Brain microvascular endothelial cell (primary cell): ENCODE results near the gene ERC2.

Experiments
- DNase-seq: peaks from one replicate; pipeline ENCODE4 v3.0.0-alpha.2; 2020
- H3K27ac ChIP-seq: fragments of 250-450 bp; sonication (Bioruptor Pico); 2 replicates; pipeline ENCODE4 v1.5.1; 2020; ENCODE audit warnings: mild to moderate bottlenecking, moderate library complexity
- H3K27me3 ChIP-seq: fragments of 250-450 bp; sonication (Bioruptor Pico); replicated peaks from 2 replicates; pipeline ENCODE4 v1.5.1; 2020; ENCODE audit warnings: mild to moderate bottlenecking
- H3K36me3 ChIP-seq: fragments of 250-450 bp; sonication (Bioruptor Pico); replicated peaks from 2 replicates; pipeline ENCODE4 v1.5.1; 2020; ENCODE audit warnings: mild to moderate bottlenecking
- H3K4me3 ChIP-seq: 2 replicates; pipeline ENCODE4 v1.5.1; 2011; ENCODE audit warnings: low read depth, mild to moderate bottlenecking, control low read depth, low read length, moderate library complexity
- CTCF ChIP-seq: IDR thresholded peaks from 2 replicates; pipeline ENCODE4 v1.5.1; 2011; ENCODE audit warnings: low read depth, mild to moderate bottlenecking, moderate library complexity, low read length, control low read depth, inconsistent platforms; ENCODE audit errors: missing control alignments
- in situ Hi-C: cut with HindIII; loops from 2 replicates; pipeline ENCODE4 v1.10.0; 2017; ENCODE audit warnings: low sequenced_read_pairs, low pct_ligation_motif_present

The ERC2 gene

GRCh38 chr3:55637906-55638638 lies 830.2 kb downstream of the ERC2 start:
- TF ChIP-seq CTCF, result no peak
- in situ Hi-C loops, result no loop called here
- Histone ChIP-seq H3K36me3 (no peaks in the 10 kb centered on the region), H3K4me3 (no peak overlapping the region), H3K27ac (no peak overlapping the region), H3K27me3 (no peaks in the 10 kb centered on the region)
- no peak for DNase-seq

GRCh38 chr3:55636300-55637195 lies 831.7 kb downstream of the ERC2 start:
- H3K36me3 ChIP-seq, result no peaks in the 10 kb centered on the region
- H3K4me3 ChIP-seq, result no peak overlapping the region
- no peak for DNase-seq
- H3K27me3 ChIP-seq, result no peaks in the 10 kb centered on the region
- H3K27ac ChIP-seq, result no peak overlapping the region
- in situ Hi-C loops, result no loop called here
- no peak for TF ChIP-seq CTCF

- H3K4me3 ChIP-seq, result no peak overlapping the region
- TF ChIP-seq CTCF, result no peak
- no peaks in the 10 kb centered on the region for H3K27me3 ChIP-seq
- no peaks in the 10 kb centered on the region for H3K36me3 ChIP-seq
- in situ Hi-C loops, result no loop called here
- no peak overlapping the region for H3K27ac ChIP-seq
- DNase-seq, result no peak
Measured at GRCh38 chr3:55634345-55634744, 833.9 kb downstream of the ERC2 start.

- TF ChIP-seq CTCF, result no peak
- Histone ChIP-seq H3K27me3 (no peaks in the 10 kb centered on the region), H3K4me3 (no peak overlapping the region), H3K27ac (no peak overlapping the region), H3K36me3 (no peaks in the 10 kb centered on the region)
- DNase-seq, result no peak
- in situ Hi-C loops, result no loop called here
Measured at GRCh38 chr3:55633333-55633732, 834.9 kb downstream of the ERC2 start.

GRCh38 chr3:55631766-55632331 lies 836.4 kb downstream of the ERC2 start:
- no peak for TF ChIP-seq CTCF
- no peak overlapping the region for H3K27ac ChIP-seq
- no peaks in the 10 kb centered on the region for H3K27me3 ChIP-seq
- H3K4me3 ChIP-seq, result no peak overlapping the region
- in situ Hi-C loops, result no loop called here
- H3K36me3 ChIP-seq, result no peaks in the 10 kb centered on the region
- no peak for DNase-seq
